ENCODE measurements around the gene AXIN1. TPM values are rescaled to one million over a fixed set of nuclear protein-coding genes. Genes with fewer than 3 reads are reported as not detected.
A peak's percentile ranks its signal among the peaks of the same experiment; 100 is the strongest.
"Not testable (repeated sequence)": the region's sequence is repeated elsewhere in the genome, so short reads cannot be mapped to it uniquely, and the experiment has no call there.

The AXIN1 gene
- total RNA-seq, 1 donor from 2014 or later: 27.9 TPM

DNA sequence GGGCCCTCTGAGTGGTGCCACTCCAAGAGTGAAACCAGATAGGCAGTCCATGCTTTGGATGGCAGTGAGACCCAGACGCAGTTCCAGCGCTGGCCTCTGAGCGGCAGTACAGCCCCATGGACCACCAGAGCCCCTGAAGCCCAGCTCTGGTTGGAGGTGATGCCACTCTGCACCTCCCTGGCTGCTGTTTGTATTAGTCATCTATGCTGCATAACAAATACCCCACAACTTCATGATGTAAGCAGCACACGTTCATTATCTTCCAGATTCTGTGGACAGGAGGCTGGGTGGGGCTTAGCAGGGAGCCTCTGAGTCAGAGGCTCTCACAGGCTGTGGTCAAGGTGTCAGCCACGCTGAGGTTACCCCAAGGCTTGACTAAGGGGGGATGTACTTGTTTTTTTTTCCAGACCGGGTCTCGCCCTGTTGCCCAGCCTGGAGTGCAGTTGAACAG lies 39.4 kb upstream of the AXIN1 start:
- peak; percentile 90 for DNase-seq
- H3K27me3 Mint-ChIP-seq: peaks cover 10% of the 10 kb centered on the region
- H3K4me3 Mint-ChIP-seq: no peak overlapping the region
- intact Hi-C loops (cut with micrococcal nuclease): no loop called here
- H3K27ac Mint-ChIP-seq: peak overlapping the region; percentile 39
- H3K4me1 Mint-ChIP-seq: peaks cover 11% of the 10 kb centered on the region
- no peaks in the 10 kb centered on the region for H3K36me3 Mint-ChIP-seq (ENCODE audit: low read depth)
- H3K9me3 Mint-ChIP-seq: peaks cover 5% of the 10 kb centered on the region

DNA sequence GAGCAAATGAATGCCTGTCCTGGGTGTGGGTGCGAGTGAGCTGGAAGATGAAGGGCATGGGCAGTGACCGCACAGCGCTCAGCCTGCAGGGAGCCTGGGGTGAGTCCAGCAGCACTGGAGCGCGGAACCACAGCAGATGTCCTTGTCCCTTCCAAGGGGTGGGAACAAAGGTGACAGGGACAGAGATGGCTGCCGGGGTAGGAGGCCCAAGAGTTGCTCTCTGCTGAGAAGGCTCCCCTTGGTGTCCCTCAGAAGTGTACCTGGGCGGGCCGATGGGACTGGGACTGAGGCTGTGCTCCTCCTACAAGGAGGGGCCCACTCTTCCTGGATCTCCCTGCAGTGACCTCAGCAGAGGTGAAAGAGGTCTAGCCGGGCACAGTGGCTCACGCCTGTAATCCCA lies 36.8 kb upstream of the AXIN1 start:
- Mint-ChIP-seq H3K4me3 (no peak overlapping the region), H3K9me3 (peaks cover 5% of the 10 kb centered on the region), H3K4me1 (peaks cover 8% of the 10 kb centered on the region), H3K27me3 (peaks cover 2% of the 10 kb centered on the region), H3K36me3 (ENCODE audit: low read depth) (no peaks in the 10 kb centered on the region), H3K27ac (no peak overlapping the region)
- DNase-seq: no peak
- intact Hi-C loops (cut with micrococcal nuclease): no loop called here

- H3K27ac Mint-ChIP-seq; H3K27me3 Mint-ChIP-seq; H3K9me3 Mint-ChIP-seq; H3K36me3 Mint-ChIP-seq (ENCODE audit: low read depth); H3K4me3 Mint-ChIP-seq; DNase-seq; intact Hi-C loops (cut with micrococcal nuclease): not testable (repeated sequence)
- H3K4me1 Mint-ChIP-seq: peaks cover 14% of the 10 kb centered on the region
Observed at GRCh38 chr16:387761-388666, 35.5 kb upstream of the AXIN1 start.

DNA sequence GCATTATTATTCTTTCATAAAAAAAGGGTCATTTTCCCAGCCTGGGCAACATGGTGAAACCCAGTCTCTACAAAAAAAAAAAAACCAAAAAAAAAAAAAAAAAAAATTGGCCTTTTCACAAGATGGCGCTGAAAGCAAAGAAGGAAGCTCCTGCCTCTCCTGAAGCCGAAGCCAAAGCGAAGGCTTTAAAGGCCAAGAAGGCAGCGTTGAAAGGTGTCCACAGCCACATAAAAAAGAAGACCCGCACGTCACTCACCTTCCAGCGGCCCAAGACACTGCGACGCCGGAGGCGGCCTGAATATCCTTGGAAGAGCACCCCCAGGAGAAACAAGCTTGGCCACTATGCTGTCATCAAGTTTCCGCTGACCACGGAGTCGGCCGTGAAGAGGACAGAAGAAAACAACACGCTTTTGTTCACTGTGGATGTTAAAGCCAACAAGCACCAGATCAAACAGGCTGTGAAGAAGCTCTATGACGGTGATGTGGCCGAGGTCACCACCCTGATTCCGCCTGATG lies 34.2 kb upstream of the AXIN1 start:
- no peak overlapping the region for H3K27ac Mint-ChIP-seq
- peaks cover 10% of the 10 kb centered on the region for H3K4me1 Mint-ChIP-seq
- H3K36me3 Mint-ChIP-seq (ENCODE audit: low read depth): no peaks in the 10 kb centered on the region
- no peaks in the 10 kb centered on the region for H3K9me3 Mint-ChIP-seq
- peaks cover 5% of the 10 kb centered on the region for H3K27me3 Mint-ChIP-seq
- DNase-seq: peak; percentile 55
- H3K4me3 Mint-ChIP-seq: no peak overlapping the region
- intact Hi-C loops (cut with micrococcal nuclease): no loop called here

DNA sequence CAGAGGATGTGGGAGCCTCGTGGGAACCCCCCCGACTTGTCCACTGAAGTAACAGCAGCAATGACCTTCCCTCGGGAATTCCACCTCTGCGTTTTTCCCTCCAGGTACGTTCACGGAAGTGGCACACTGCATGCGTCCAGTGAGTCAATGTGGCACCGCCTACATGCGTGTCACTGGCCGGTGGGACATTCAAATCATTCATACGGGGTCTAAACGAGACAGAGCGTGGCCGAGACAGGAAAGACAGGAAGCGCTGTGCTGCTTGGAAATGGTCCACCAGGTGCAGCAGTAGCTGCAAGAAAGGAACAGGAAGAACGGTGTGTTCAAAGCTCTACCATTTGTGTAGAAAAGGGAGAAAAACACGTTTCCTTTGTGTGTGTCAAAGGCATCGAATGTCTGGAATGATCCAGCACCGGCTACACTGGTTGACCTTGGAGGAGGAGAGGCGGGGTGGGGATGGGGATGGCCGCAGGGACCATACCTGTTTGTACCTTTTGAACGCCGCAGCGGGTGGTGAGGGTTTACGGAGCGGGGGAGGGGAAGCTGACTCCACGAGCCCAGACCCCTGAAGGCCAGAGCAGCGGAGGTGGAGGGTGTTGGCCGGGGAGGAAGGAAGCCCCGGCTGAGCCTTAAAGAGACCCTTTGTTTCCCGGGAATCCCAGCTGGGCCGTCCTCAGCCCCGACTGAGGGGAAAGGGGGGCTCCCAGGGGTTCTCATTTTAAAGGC lies 31.0 kb upstream of the AXIN1 start:
- H3K27ac Mint-ChIP-seq: peak overlapping the region; percentile 1
- H3K36me3 Mint-ChIP-seq (ENCODE audit: low read depth): no peaks in the 10 kb centered on the region
- peaks cover 12% of the 10 kb centered on the region for H3K4me1 Mint-ChIP-seq
- H3K27me3 Mint-ChIP-seq: peaks cover 5% of the 10 kb centered on the region
- intact Hi-C loops (cut with micrococcal nuclease): loop anchor here (2.0 kb wide), 1 partner anchor 17 kb away; the partner anchor contains the start of gene DECR2
- peak; percentile 75 for DNase-seq
- no peaks in the 10 kb centered on the region for H3K9me3 Mint-ChIP-seq
- H3K4me3 Mint-ChIP-seq: peak overlapping the region; percentile 84

GRCh38 chr16:381789-382717 lies 29.5 kb upstream of the AXIN1 start, which contains the start of gene PGAP6:
PGAP6 (minus strand) TSS chr16:381978; CDS start chr16:381821, 157 bp downstream.
- intact Hi-C loops (cut with micrococcal nuclease): loop anchor here (2.0 kb wide), 1 partner anchor 19 kb away; the partner anchor contains the start of gene DECR2
- Mint-ChIP-seq H3K4me3 (peak within 1 kb of the TSS; percentile 84), H3K36me3 (ENCODE audit: low read depth) (no peaks in the 10 kb centered on the region), H3K27ac (peak within 1 kb of the TSS; percentile 62), H3K9me3 (no peaks in the 10 kb centered on the region), H3K27me3 (peaks cover 4% of the 10 kb centered on the region), H3K4me1 (peaks cover 12% of the 10 kb centered on the region)
- peak; percentile 92 for DNase-seq

- no peak overlapping the region for H3K27ac Mint-ChIP-seq
- H3K27me3 Mint-ChIP-seq: peaks cover 4% of the 10 kb centered on the region
- DNase-seq: peak; percentile 74
- peaks cover 12% of the 10 kb centered on the region for H3K4me1 Mint-ChIP-seq
- no peaks in the 10 kb centered on the region for H3K9me3 Mint-ChIP-seq
- H3K4me3 Mint-ChIP-seq: peak overlapping the region; percentile 75
- H3K36me3 Mint-ChIP-seq (ENCODE audit: low read depth): no peaks in the 10 kb centered on the region
- intact Hi-C loops (cut with micrococcal nuclease): no loop called here
Observed at GRCh38 chr16:381012-381788, 28.7 kb upstream of the AXIN1 start.

DNA sequence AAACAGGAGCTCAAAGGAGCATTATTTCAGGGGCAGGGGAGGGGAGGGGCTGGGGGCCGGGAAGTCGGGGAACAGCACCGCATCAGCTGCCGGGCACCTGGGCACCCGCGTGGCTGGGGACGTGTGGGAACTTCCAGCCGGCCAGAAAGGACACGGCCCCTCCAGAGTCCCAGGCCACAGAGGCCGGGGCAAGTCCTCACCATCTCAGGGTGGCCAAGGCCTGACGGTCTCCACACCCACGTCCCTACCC lies 28.2 kb upstream of the AXIN1 start:
- H3K4me1 Mint-ChIP-seq: peaks cover 12% of the 10 kb centered on the region
- H3K27ac Mint-ChIP-seq: no peak overlapping the region
- peaks cover 4% of the 10 kb centered on the region for H3K27me3 Mint-ChIP-seq
- H3K4me3 Mint-ChIP-seq: peak overlapping the region; percentile 75
- intact Hi-C loops (cut with micrococcal nuclease): no loop called here
- H3K36me3 Mint-ChIP-seq (ENCODE audit: low read depth): no peaks in the 10 kb centered on the region
- no peaks in the 10 kb centered on the region for H3K9me3 Mint-ChIP-seq
- no peak for DNase-seq

- peaks cover 4% of the 10 kb centered on the region for H3K27me3 Mint-ChIP-seq
- H3K36me3 Mint-ChIP-seq (ENCODE audit: low read depth): no peaks in the 10 kb centered on the region
- no peak for DNase-seq
- peaks cover 12% of the 10 kb centered on the region for H3K4me1 Mint-ChIP-seq
- H3K4me3 Mint-ChIP-seq: peak overlapping the region; percentile 75
- peak overlapping the region; percentile 51 for H3K27ac Mint-ChIP-seq
- H3K9me3 Mint-ChIP-seq: no peaks in the 10 kb centered on the region
- intact Hi-C loops (cut with micrococcal nuclease): no loop called here
Observed at GRCh38 chr16:379961-380761, 27.6 kb upstream of the AXIN1 start.

DNA sequence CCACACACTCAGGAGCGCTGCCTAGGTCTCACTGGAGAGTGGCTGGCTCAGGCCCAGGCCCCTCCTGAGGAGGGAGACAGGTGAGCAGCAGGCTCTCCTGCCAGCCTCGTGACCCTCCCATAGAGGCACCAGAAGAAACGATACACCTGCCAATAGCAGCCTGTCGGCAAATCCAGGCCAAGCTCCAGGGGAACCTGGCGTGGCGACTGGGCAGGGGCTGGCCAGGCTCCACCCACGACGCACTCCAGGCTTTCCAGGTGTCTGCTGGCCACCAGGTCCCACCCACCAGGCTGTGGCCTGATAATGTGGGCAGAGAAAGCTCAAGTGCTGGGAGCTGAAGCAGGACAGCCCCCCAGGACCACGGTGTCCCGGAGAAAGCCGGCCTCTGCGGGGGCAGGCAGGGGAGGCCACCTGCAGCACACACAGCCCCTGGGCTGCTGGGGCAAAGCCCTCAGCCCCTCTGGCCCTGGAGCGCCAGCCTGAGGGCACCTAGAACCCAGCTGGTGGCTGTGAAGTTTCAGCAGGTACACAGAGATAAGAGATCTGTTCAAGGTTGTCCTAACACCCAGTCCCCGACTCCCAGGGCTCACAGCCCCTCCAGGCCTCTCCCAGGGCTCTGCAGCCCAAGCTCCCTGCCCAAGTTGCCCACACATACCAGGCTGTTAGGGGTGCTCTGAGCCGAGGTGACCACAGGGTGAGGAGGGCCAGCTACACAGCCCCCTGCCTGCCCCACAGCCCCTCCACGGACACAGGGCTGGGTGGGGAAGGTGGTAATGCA lies 26.8 kb upstream of the AXIN1 start:
- H3K27ac Mint-ChIP-seq: no peak overlapping the region
- intact Hi-C loops (cut with micrococcal nuclease): no loop called here
- DNase-seq: no peak
- no peaks in the 10 kb centered on the region for H3K36me3 Mint-ChIP-seq (ENCODE audit: low read depth)
- H3K4me3 Mint-ChIP-seq: no peak overlapping the region
- H3K4me1 Mint-ChIP-seq: peaks cover 12% of the 10 kb centered on the region
- peaks cover 4% of the 10 kb centered on the region for H3K27me3 Mint-ChIP-seq
- H3K9me3 Mint-ChIP-seq: no peaks in the 10 kb centered on the region

DNA sequence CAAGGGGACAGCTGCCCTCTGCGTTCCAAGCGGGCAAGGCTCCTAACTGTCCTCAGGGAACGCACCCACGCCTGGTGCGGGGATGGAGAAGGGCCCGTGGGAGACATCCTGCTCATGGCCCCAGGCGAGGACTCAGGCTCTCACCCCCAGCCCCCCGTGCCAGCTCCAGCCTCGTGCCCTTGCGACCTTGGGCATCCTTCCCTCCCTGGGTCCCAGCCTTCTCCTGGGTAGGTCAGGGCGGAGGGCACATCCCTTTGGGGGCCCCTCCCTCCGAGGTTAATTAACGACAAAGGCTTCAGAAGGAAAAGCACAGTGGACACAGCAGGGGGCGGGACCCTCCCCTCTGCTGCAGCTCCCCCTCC lies 26.3 kb upstream of the AXIN1 start:
- Mint-ChIP-seq H3K27me3 (peaks cover 4% of the 10 kb centered on the region), H3K36me3 (ENCODE audit: low read depth) (no peaks in the 10 kb centered on the region), H3K4me3 (no peak overlapping the region), H3K9me3 (no peaks in the 10 kb centered on the region), H3K27ac (no peak overlapping the region), H3K4me1 (peaks cover 12% of the 10 kb centered on the region)
- intact Hi-C loops (cut with micrococcal nuclease): no loop called here
- no peak for DNase-seq
